NCI-H446 treated with DMSO at 0.1 percent for 48 hours (cell line): ENCODE results near the gene CBX2.

Experiments
- DNase-seq: peaks from one replicate; lab custom pipeline; 2025; lab: John Stamatoyannopoulos, UW

Gene CBX2

GRCh38 chr17:79812353-79813258 lies 34.7 kb downstream of the CBX2 start:
- no peak for DNase-seq

GRCh38 chr17:79813297-79814126 lies 35.6 kb downstream of the CBX2 start:
- no peak for DNase-seq

GRCh38 chr17:79814127-79814973 lies 36.4 kb downstream of the CBX2 start:
- no peak for DNase-seq

- no peak for DNase-seq
Observed at GRCh38 chr17:79814974-79815835, 37.3 kb downstream of the CBX2 start.

GRCh38 chr17:79815836-79816461 lies 38.0 kb downstream of the CBX2 start:
- no peak for DNase-seq

- no peak for DNase-seq
Observed at GRCh38 chr17:79818026-79818758, 40.2 kb downstream of the CBX2 start.

GRCh38 chr17:79819085-79819484 lies 41.1 kb downstream of the CBX2 start:
- DNase-seq, result no peak

- DNase-seq, result no peak
Observed at GRCh38 chr17:79819534-79820276, 41.8 kb downstream of the CBX2 start.

GRCh38 chr17:79820959-79821330 lies 43.0 kb downstream of the CBX2 start:
- DNase-seq, result no peak

GRCh38 chr17:79821331-79822095 lies 43.6 kb downstream of the CBX2 start:
- DNase-seq, result no peak

- DNase-seq, result no peak
Observed at GRCh38 chr17:79822583-79823124, 44.7 kb downstream of the CBX2 start.

- no peak for DNase-seq
Observed at GRCh38 chr17:79824234-79824633, 46.3 kb downstream of the CBX2 start.

GRCh38 chr17:79824893-79825579 lies 47.1 kb downstream of the CBX2 start:
- DNase-seq, result no peak

- no peak for DNase-seq
Observed at GRCh38 chr17:79825580-79825921, 47.6 kb downstream of the CBX2 start.

- DNase-seq, result no peak
Observed at GRCh38 chr17:79826204-79826680, 48.3 kb downstream of the CBX2 start.

- DNase-seq, result no peak
Observed at GRCh38 chr17:79826841-79827578, 49.1 kb downstream of the CBX2 start.

GRCh38 chr17:79829004-79829403 lies 51.1 kb downstream of the CBX2 start:
- no peak for DNase-seq
